ENCODE results near the gene ADAM33.

Gene ADAM33

GRCh38 chr20:3628502-3629314, 53.1 kb downstream of the ADAM33 start:
- Histone ChIP-seq H3K9ac (ENCODE audit: low read depth, low read length) (no peak overlapping the region), H3K4me3 (ENCODE audit: low read length) (no peak overlapping the region), H3K36me3 (ENCODE audit: insufficient read depth, low read depth, low read length) (no peaks in the 10 kb centered on the region)

GRCh38 chr20:3627476-3627875, 54.3 kb downstream of the ADAM33 start:
- Histone ChIP-seq H3K4me1 (ENCODE audit: insufficient read depth, low read length) (peaks cover 5% of the 10 kb centered on the region; the same call in 1 of the 2 replicates), H3K4me3 (ENCODE audit: low read length) (no peak overlapping the region), H3K9me3 (ENCODE audit: insufficient read depth, low read depth, low read length) (no peaks in the 10 kb centered on the region), H3K27ac (ENCODE audit: low read length) (no peak overlapping the region), H3K9ac (ENCODE audit: low read depth, low read length) (no peak overlapping the region), H3K36me3 (ENCODE audit: insufficient read depth, low read depth, low read length) (no peaks in the 10 kb centered on the region), H3K27me3 (ENCODE audit: insufficient read depth, low read length) (no peaks in the 10 kb centered on the region)

More at GRCh38 chr20:3628502-3629314, 53.1 kb downstream of the ADAM33 start:
- Histone ChIP-seq H3K27me3 (ENCODE audit: insufficient read depth, low read length) (no peaks in the 10 kb centered on the region), H3K27ac (ENCODE audit: low read length) (no peak overlapping the region), H3K4me1 (ENCODE audit: insufficient read depth, low read length) (peaks cover 5% of the 10 kb centered on the region; the same call in 1 of the 2 replicates), H3K9me3 (ENCODE audit: insufficient read depth, low read depth, low read length) (no peaks in the 10 kb centered on the region)

- Histone ChIP-seq H3K27me3 (ENCODE audit: insufficient read depth, low read length) (no peaks in the 10 kb centered on the region), H3K9ac (ENCODE audit: low read depth, low read length) (no peak overlapping the region), H3K4me3 (ENCODE audit: low read length) (no peak overlapping the region), H3K36me3 (ENCODE audit: insufficient read depth, low read depth, low read length) (no peaks in the 10 kb centered on the region), H3K4me1 (ENCODE audit: insufficient read depth, low read length) (no peaks in the 10 kb centered on the region), H3K27ac (ENCODE audit: low read length) (no peak overlapping the region), H3K9me3 (ENCODE audit: insufficient read depth, low read depth, low read length) (no peaks in the 10 kb centered on the region)
Measured at GRCh38 chr20:3622406-3622805, 59.4 kb downstream of the ADAM33 start.

GRCh38 chr20:3621111-3621510, 60.7 kb downstream of the ADAM33 start:
- Histone ChIP-seq H3K27me3 (ENCODE audit: insufficient read depth, low read length) (no peaks in the 10 kb centered on the region), H3K27ac (ENCODE audit: low read length) (no peak overlapping the region), H3K9ac (ENCODE audit: low read depth, low read length) (no peak overlapping the region), H3K9me3 (ENCODE audit: insufficient read depth, low read depth, low read length) (no peaks in the 10 kb centered on the region), H3K36me3 (ENCODE audit: insufficient read depth, low read depth, low read length) (no peaks in the 10 kb centered on the region), H3K4me1 (ENCODE audit: insufficient read depth, low read length) (peaks cover 1% of the 10 kb centered on the region), H3K4me3 (ENCODE audit: low read length) (no peak overlapping the region)

Data from iPS-20b (cell line).